Measurements from ENCODE around the gene BMP5.

DNA sequence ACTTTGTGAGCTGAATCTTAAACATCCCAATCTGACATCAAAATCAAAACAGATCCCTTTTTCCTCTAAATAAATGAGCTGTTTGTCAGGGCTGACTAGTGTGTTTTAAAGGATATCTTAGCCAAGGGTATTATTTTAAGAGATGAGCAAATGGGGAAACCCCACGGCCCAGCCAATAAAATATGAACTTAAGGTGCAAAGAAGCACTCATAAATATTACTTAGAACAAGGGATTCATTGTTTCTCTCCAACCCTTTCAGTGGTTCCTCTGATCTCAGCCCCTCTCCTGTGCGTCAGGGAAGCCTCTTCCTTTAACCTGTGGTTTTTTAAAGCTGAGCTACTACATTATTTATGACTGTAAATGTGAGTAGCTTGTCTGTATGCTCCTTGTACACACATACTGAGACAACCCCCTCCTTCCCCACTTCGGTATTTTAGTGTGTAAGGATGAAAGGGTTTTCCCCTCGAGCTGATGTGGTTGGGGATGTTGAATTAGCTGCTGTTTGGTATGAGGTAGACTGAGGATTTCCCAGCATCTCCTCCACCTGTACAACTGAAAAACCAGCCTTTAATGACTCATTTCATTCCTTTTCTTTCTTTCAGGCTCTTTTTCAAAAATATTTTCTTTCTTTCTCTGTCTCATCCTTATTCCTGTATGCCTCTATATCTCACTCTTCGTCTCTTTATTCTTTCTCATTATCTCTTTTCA, 6.5 kb downstream of the BMP5 start:
- TF ChIP-seq, protein P1, sequence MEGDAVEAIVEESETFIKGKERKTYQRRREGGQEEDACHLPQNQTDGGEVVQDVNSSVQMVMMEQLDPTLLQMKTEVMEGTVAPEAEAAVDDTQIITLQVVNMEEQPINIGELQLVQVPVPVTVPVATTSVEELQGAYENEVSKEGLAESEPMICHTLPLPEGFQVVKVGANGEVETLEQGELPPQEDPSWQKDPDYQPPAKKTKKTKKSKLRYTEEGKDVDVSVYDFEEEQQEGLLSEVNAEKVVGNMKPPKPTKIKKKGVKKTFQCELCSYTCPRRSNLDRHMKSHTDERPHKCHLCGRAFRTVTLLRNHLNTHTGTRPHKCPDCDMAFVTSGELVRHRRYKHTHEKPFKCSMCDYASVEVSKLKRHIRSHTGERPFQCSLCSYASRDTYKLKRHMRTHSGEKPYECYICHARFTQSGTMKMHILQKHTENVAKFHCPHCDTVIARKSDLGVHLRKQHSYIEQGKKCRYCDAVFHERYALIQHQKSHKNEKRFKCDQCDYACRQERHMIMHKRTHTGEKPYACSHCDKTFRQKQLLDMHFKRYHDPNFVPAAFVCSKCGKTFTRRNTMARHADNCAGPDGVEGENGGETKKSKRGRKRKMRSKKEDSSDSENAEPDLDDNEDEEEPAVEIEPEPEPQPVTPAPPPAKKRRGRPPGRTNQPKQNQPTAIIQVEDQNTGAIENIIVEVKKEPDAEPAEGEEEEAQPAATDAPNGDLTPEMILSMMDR (IDR thresholded peaks at IDR 0.05 in 4 of 5, conservative IDR thresholded peaks at IDR 0.05 in 1 of 5): no peak
- TF ChIP-seq POLR2A (IDR thresholded peaks at IDR 0.05): no peak
